ENCODE results near the gene LGALS1.

Gene LGALS1

GRCh38 chr22:37684803-37685615 lies 9.6 kb downstream of the LGALS1 start:
- H2AFZ ChIP-seq (ENCODE audit: low read length): peak overlapping the region; percentile 86
- DNase-seq: peak; percentile 40
- no peaks in the 10 kb centered on the region for H3K27me3 ChIP-seq (replicated peaks; ENCODE audit: insufficient read depth, low read length)
- peaks cover 21% of the 10 kb centered on the region for H3F3A ChIP-seq (ENCODE audit: insufficient read depth, low read length)
- peak overlapping the region; percentile 14; the same call in 1 of the 2 replicates for H3K9ac ChIP-seq (ENCODE audit: low read length)
- no peaks in the 10 kb centered on the region for H3K9me2 ChIP-seq (replicated peaks; ENCODE audit: insufficient read depth, low read length)
- peak overlapping the region; percentile 54; the same call in 1 of the 2 replicates for H3K27ac ChIP-seq (ENCODE audit: low read length)
- H4K20me1 ChIP-seq (ENCODE audit: insufficient read depth, low read length): no peaks in the 10 kb centered on the region
- no peaks in the 10 kb centered on the region for H3K9me3 ChIP-seq (replicated peaks; ENCODE audit: insufficient read depth, low read length)
- H3K4me1 ChIP-seq (ENCODE audit: low read length): peaks cover 20% of the 10 kb centered on the region
- H3K4me3 ChIP-seq (ENCODE audit: low read length): peak overlapping the region; percentile 8; the same call in 1 of the 2 replicates
- H3K36me3 ChIP-seq (replicated peaks; ENCODE audit: insufficient read depth, low read length): no peaks in the 10 kb centered on the region
- peak overlapping the region; percentile 82 for H3K4me2 ChIP-seq (ENCODE audit: low read depth, low read length)
- TF ChIP-seq EZH2phosphoT487 (IDR thresholded peaks at IDR 0.05; ENCODE audit: low read length) (no peak), CTCF (IDR thresholded peaks at IDR 0.05; ENCODE audit: low read length) (no peak), EZH2 (optimal IDR thresholded peaks at IDR 0.05; ENCODE audit: low read depth, low read length) (no peak)
- peaks cover 26% of the 10 kb centered on the region for H3K79me2 ChIP-seq (ENCODE audit: low read length)

- Histone ChIP-seq H3K79me2 (ENCODE audit: low read length) (peaks cover 26% of the 10 kb centered on the region), H3F3A (ENCODE audit: insufficient read depth, low read length) (peaks cover 14% of the 10 kb centered on the region), H4K20me1 (ENCODE audit: insufficient read depth, low read length) (no peaks in the 10 kb centered on the region), H3K4me1 (ENCODE audit: low read length) (peaks cover 16% of the 10 kb centered on the region), H3K27me3 (replicated peaks; ENCODE audit: insufficient read depth, low read length) (no peaks in the 10 kb centered on the region), H3K36me3 (replicated peaks; ENCODE audit: insufficient read depth, low read length) (no peaks in the 10 kb centered on the region), H3K4me2 (ENCODE audit: low read depth, low read length) (peak within 1 kb of the TSS; percentile 82), H2AFZ (ENCODE audit: low read length) (peak within 1 kb of the TSS; percentile 86), H3K9ac (ENCODE audit: low read length) (peak within 1 kb of the TSS; percentile 94), H3K9me2 (replicated peaks; ENCODE audit: insufficient read depth, low read length) (no peaks in the 10 kb centered on the region), H3K4me3 (ENCODE audit: low read length) (peak within 1 kb of the TSS; percentile 100), H3K27ac (ENCODE audit: low read length) (peak within 1 kb of the TSS; percentile 54; the same call in 1 of the 2 replicates), H3K9me3 (replicated peaks; ENCODE audit: insufficient read depth, low read length) (no peaks in the 10 kb centered on the region)
- TF ChIP-seq CTCF (IDR thresholded peaks at IDR 0.05; ENCODE audit: low read length) (no peak), EZH2phosphoT487 (IDR thresholded peaks at IDR 0.05; ENCODE audit: low read length) (no peak), EZH2 (optimal IDR thresholded peaks at IDR 0.05; ENCODE audit: low read depth, low read length) (no peak)
- peak; percentile 86 for DNase-seq
Measured at GRCh38 chr22:37686002-37686982, 10.9 kb downstream of the LGALS1 start, which contains the start of gene NOL12. Gene NOL12 (plus strand): TSS chr22:37686343. CDS start chr22:37686393, 50 bp downstream.

- peaks cover 8% of the 10 kb centered on the region for H3F3A ChIP-seq (ENCODE audit: insufficient read depth, low read length)
- peaks cover 26% of the 10 kb centered on the region for H3K79me2 ChIP-seq (ENCODE audit: low read length)
- H3K4me2 ChIP-seq (ENCODE audit: low read depth, low read length): no peak overlapping the region
- no peaks in the 10 kb centered on the region for H4K20me1 ChIP-seq (ENCODE audit: insufficient read depth, low read length)
- no peaks in the 10 kb centered on the region for H3K27me3 ChIP-seq (replicated peaks; ENCODE audit: insufficient read depth, low read length)
- no peak overlapping the region for H3K9ac ChIP-seq (ENCODE audit: low read length)
- H3K36me3 ChIP-seq (replicated peaks; ENCODE audit: insufficient read depth, low read length): no peaks in the 10 kb centered on the region
- DNase-seq: no peak
- H2AFZ ChIP-seq (ENCODE audit: low read length): no peak overlapping the region
- TF ChIP-seq CTCF (IDR thresholded peaks at IDR 0.05; ENCODE audit: low read length): no peak
- H3K9me2 ChIP-seq (replicated peaks; ENCODE audit: insufficient read depth, low read length): no peaks in the 10 kb centered on the region
- H3K9me3 ChIP-seq (replicated peaks; ENCODE audit: insufficient read depth, low read length): no peaks in the 10 kb centered on the region
- H3K4me3 ChIP-seq (ENCODE audit: low read length): no peak overlapping the region
- H3K4me1 ChIP-seq (ENCODE audit: low read length): peaks cover 6% of the 10 kb centered on the region
- H3K27ac ChIP-seq (ENCODE audit: low read length): no peak overlapping the region
Measured at GRCh38 chr22:37690407-37690806, 15.0 kb downstream of the LGALS1 start.

Measured in MM.1S (cell line).